ENCODE results near the gene DAAM2.

DAAM2 gene

GRCh38 chr6:39801456-39802251 lies 9.5 kb downstream of the DAAM2 start:
- Mint-ChIP-seq H3K27me3 (peaks cover 8% of the 10 kb centered on the region), H3K4me1 (ENCODE audit: low read depth) (no peaks in the 10 kb centered on the region), H3K27ac (no peak overlapping the region), H3K36me3 (no peaks in the 10 kb centered on the region), H3K9me3 (ENCODE audit: low read depth) (no peaks in the 10 kb centered on the region), H3K4me3 (no peak overlapping the region)

- no peaks in the 10 kb centered on the region for H3K9me3 Mint-ChIP-seq (ENCODE audit: low read depth)
- H3K27me3 Mint-ChIP-seq: peaks cover 12% of the 10 kb centered on the region
- H3K4me1 Mint-ChIP-seq (ENCODE audit: low read depth): no peaks in the 10 kb centered on the region
- no peaks in the 10 kb centered on the region for H3K36me3 Mint-ChIP-seq
- no peak overlapping the region for H3K27ac Mint-ChIP-seq
- no peak overlapping the region for H3K4me3 Mint-ChIP-seq
Measured at GRCh38 chr6:39803872-39804271, 11.7 kb downstream of the DAAM2 start.

GRCh38 chr6:39804466-39805065 lies 12.4 kb downstream of the DAAM2 start:
- Mint-ChIP-seq H3K4me1 (ENCODE audit: low read depth) (no peaks in the 10 kb centered on the region), H3K36me3 (no peaks in the 10 kb centered on the region), H3K9me3 (ENCODE audit: low read depth) (no peaks in the 10 kb centered on the region), H3K27me3 (peaks cover 15% of the 10 kb centered on the region), H3K27ac (no peak overlapping the region), H3K4me3 (no peak overlapping the region)

- Mint-ChIP-seq H3K4me1 (ENCODE audit: low read depth) (no peaks in the 10 kb centered on the region), H3K27ac (no peak overlapping the region), H3K27me3 (peaks cover 15% of the 10 kb centered on the region), H3K36me3 (no peaks in the 10 kb centered on the region), H3K4me3 (no peak overlapping the region), H3K9me3 (ENCODE audit: low read depth) (no peaks in the 10 kb centered on the region)
Measured at GRCh38 chr6:39806278-39806677, 14.1 kb downstream of the DAAM2 start.

GRCh38 chr6:39808346-39808745 lies 16.2 kb downstream of the DAAM2 start:
- H3K36me3 Mint-ChIP-seq: no peaks in the 10 kb centered on the region
- H3K27ac Mint-ChIP-seq: no peak overlapping the region
- H3K4me1 Mint-ChIP-seq (ENCODE audit: low read depth): no peaks in the 10 kb centered on the region
- no peak overlapping the region for H3K4me3 Mint-ChIP-seq
- peaks cover 14% of the 10 kb centered on the region for H3K27me3 Mint-ChIP-seq
- H3K9me3 Mint-ChIP-seq (ENCODE audit: low read depth): no peaks in the 10 kb centered on the region

- Mint-ChIP-seq H3K27me3 (peaks cover 17% of the 10 kb centered on the region), H3K9me3 (ENCODE audit: low read depth) (no peaks in the 10 kb centered on the region), H3K4me3 (no peak overlapping the region), H3K27ac (no peak overlapping the region), H3K4me1 (ENCODE audit: low read depth) (no peaks in the 10 kb centered on the region), H3K36me3 (no peaks in the 10 kb centered on the region)
Measured at GRCh38 chr6:39808964-39809363, 16.8 kb downstream of the DAAM2 start.

GRCh38 chr6:39811835-39812345 lies 19.7 kb downstream of the DAAM2 start:
- Mint-ChIP-seq H3K27me3 (peaks cover 12% of the 10 kb centered on the region), H3K27ac (no peak overlapping the region), H3K36me3 (no peaks in the 10 kb centered on the region), H3K9me3 (ENCODE audit: low read depth) (no peaks in the 10 kb centered on the region), H3K4me1 (ENCODE audit: low read depth) (no peaks in the 10 kb centered on the region), H3K4me3 (no peak overlapping the region)

- H3K9me3 Mint-ChIP-seq (ENCODE audit: low read depth): no peaks in the 10 kb centered on the region
- no peaks in the 10 kb centered on the region for H3K36me3 Mint-ChIP-seq
- H3K27me3 Mint-ChIP-seq: peaks cover 11% of the 10 kb centered on the region
- no peaks in the 10 kb centered on the region for H3K4me1 Mint-ChIP-seq (ENCODE audit: low read depth)
- no peak overlapping the region for H3K27ac Mint-ChIP-seq
- H3K4me3 Mint-ChIP-seq: no peak overlapping the region
Measured at GRCh38 chr6:39812496-39812852, 20.3 kb downstream of the DAAM2 start.

GRCh38 chr6:39812853-39813533 lies 20.8 kb downstream of the DAAM2 start:
- peaks cover 11% of the 10 kb centered on the region for H3K27me3 Mint-ChIP-seq
- no peak overlapping the region for H3K4me3 Mint-ChIP-seq
- no peaks in the 10 kb centered on the region for H3K9me3 Mint-ChIP-seq (ENCODE audit: low read depth)
- no peaks in the 10 kb centered on the region for H3K36me3 Mint-ChIP-seq
- H3K4me1 Mint-ChIP-seq (ENCODE audit: low read depth): no peaks in the 10 kb centered on the region
- H3K27ac Mint-ChIP-seq: no peak overlapping the region

- Mint-ChIP-seq H3K36me3 (no peaks in the 10 kb centered on the region), H3K9me3 (ENCODE audit: low read depth) (no peaks in the 10 kb centered on the region), H3K27ac (no peak overlapping the region), H3K4me3 (no peak overlapping the region), H3K27me3 (peaks cover 8% of the 10 kb centered on the region), H3K4me1 (ENCODE audit: low read depth) (no peaks in the 10 kb centered on the region)
Measured at GRCh38 chr6:39814236-39814635, 22.1 kb downstream of the DAAM2 start.

- Mint-ChIP-seq H3K27me3 (peaks cover 5% of the 10 kb centered on the region), H3K27ac (no peak overlapping the region), H3K9me3 (ENCODE audit: low read depth) (no peaks in the 10 kb centered on the region), H3K36me3 (no peaks in the 10 kb centered on the region), H3K4me3 (no peak overlapping the region), H3K4me1 (ENCODE audit: low read depth) (no peaks in the 10 kb centered on the region)
Measured at GRCh38 chr6:39815356-39815755, 23.2 kb downstream of the DAAM2 start.

GRCh38 chr6:39816747-39817146 lies 24.6 kb downstream of the DAAM2 start:
- Mint-ChIP-seq H3K4me3 (no peak overlapping the region), H3K9me3 (ENCODE audit: low read depth) (no peaks in the 10 kb centered on the region), H3K27ac (no peak overlapping the region), H3K27me3 (peaks cover 5% of the 10 kb centered on the region), H3K4me1 (ENCODE audit: low read depth) (no peaks in the 10 kb centered on the region), H3K36me3 (no peaks in the 10 kb centered on the region)

GRCh38 chr6:39818695-39819094 lies 26.5 kb downstream of the DAAM2 start:
- H3K9me3 Mint-ChIP-seq (ENCODE audit: low read depth): no peaks in the 10 kb centered on the region
- no peaks in the 10 kb centered on the region for H3K36me3 Mint-ChIP-seq
- H3K4me1 Mint-ChIP-seq (ENCODE audit: low read depth): no peaks in the 10 kb centered on the region
- no peak overlapping the region for H3K27ac Mint-ChIP-seq
- peaks cover 3% of the 10 kb centered on the region for H3K27me3 Mint-ChIP-seq
- no peak overlapping the region for H3K4me3 Mint-ChIP-seq

GRCh38 chr6:39819228-39819627 lies 27.1 kb downstream of the DAAM2 start:
- Mint-ChIP-seq H3K36me3 (no peaks in the 10 kb centered on the region), H3K9me3 (ENCODE audit: low read depth) (no peaks in the 10 kb centered on the region), H3K27me3 (peaks cover 2% of the 10 kb centered on the region), H3K4me3 (no peak overlapping the region), H3K4me1 (ENCODE audit: low read depth) (no peaks in the 10 kb centered on the region), H3K27ac (no peak overlapping the region)

- Mint-ChIP-seq H3K36me3 (no peaks in the 10 kb centered on the region), H3K27me3 (peaks cover 2% of the 10 kb centered on the region), H3K9me3 (ENCODE audit: low read depth) (no peaks in the 10 kb centered on the region), H3K4me1 (ENCODE audit: low read depth) (no peaks in the 10 kb centered on the region), H3K4me3 (no peak overlapping the region), H3K27ac (no peak overlapping the region)
Measured at GRCh38 chr6:39819676-39820075, 27.5 kb downstream of the DAAM2 start.

All from activated naive CD8-positive, alpha-beta T cell (primary cell).